ENCODE results near the gene RPL36.

Gene RPL36

DNA sequence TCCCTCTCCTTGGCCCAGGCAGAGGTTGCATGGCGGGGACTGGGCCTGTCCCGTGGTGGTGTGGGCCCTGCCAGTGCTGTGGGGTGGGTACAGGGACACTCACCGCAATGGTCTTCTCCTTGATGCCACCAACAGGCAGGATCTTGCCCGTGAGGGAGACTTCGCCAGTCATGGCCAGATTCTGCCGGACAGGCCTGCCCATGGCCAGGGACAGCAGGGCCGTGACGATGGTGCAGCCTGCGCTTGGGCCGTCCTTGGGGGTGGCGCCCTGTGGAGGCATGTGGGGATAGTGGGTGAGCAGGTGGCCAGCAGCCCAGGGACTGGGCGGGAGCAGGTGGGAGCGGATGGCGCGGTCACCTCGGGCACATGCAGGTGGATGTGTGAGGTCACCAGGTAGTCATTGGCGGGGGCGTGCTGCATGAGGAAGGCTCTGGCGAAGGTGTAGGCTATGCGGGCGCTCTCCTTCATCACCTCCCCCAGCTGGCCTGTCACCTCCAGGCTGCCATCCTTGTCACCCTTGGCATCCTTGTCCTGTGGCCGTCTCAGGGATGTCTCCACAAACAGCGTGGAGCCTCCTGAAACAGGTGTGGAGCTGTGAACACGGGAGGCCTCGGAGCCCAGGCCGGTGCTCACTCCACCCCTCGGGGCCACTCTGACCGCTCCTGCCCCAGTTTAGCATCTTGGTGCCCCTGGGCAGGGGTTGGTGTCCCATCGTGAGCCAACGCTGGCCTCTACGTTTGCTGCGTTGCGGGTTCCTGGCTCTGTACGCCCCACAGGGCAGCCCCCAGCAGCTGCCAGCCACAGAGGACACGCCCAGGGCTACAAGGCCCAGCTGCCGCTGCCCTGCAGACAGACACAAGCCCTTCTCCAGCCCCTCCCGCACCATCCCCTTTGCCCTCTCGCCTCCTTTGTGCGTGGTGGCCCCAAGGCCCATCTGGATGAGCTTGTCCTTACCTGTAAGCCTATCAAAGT is 3.4 kb downstream of the RPL36 start:
- H3K4me1 ChIP-seq (ENCODE audit: insufficient read depth, low read length): no peaks in the 10 kb centered on the region
- peaks cover 69% of the 10 kb centered on the region for H3K36me3 ChIP-seq (ENCODE audit: insufficient read depth, low read depth, low read length)
- H3K4me3 ChIP-seq (ENCODE audit: low read length): no peak overlapping the region
- no peaks in the 10 kb centered on the region for H3K9me3 ChIP-seq (ENCODE audit: insufficient read depth, low read depth, low read length)
- no peak overlapping the region for H3K27ac ChIP-seq (ENCODE audit: low read length)
- no peak overlapping the region for H3K9ac ChIP-seq (ENCODE audit: low read depth, low read length)
- H3K27me3 ChIP-seq (ENCODE audit: insufficient read depth, low read length): no peaks in the 10 kb centered on the region

DNA sequence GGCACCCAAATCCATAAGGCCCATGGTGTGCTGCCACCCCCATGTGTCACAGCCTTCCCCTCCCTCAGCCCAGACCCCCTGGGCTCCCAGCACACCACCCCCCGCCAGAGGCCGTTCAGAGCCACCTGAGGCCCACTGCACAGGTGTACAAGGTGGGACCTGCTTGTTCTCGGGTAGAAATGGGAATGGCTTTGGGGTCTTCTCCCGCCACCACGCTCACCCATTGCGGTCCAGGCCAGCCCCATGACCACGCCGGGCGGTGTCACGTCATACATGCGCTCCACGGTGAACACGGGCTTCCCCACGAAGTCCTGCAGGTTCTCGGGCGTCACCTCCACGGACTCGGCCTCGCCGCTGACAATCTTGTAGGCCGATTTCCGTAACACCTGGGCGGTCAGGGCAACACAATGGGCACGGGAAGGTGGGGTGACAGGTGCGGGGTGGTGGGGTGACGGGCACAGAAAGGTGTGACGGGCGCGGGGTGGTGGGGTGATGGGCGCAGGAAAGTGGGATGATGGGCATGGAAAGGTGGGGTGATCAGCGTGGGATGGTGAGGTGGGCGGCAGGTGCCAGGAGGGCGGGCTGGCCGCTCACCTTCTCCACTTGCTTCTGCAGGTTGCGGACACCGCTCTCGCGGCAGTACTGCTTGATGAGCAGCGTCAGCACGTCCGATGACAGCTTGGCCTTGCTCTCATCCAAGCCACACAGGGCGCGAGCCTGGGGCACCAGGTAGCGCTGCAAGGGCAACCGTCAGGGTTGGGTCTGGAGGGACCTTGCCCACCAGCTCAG is 4.3 kb downstream of the RPL36 start:
- H3K27me3 ChIP-seq (ENCODE audit: insufficient read depth, low read length): no peaks in the 10 kb centered on the region
- H3K9me3 ChIP-seq (ENCODE audit: insufficient read depth, low read depth, low read length): no peaks in the 10 kb centered on the region
- no peak overlapping the region for H3K4me3 ChIP-seq (ENCODE audit: low read length)
- H3K9ac ChIP-seq (ENCODE audit: low read depth, low read length): no peak overlapping the region
- H3K4me1 ChIP-seq (ENCODE audit: insufficient read depth, low read length): no peaks in the 10 kb centered on the region
- peaks cover 78% of the 10 kb centered on the region for H3K36me3 ChIP-seq (ENCODE audit: insufficient read depth, low read depth, low read length)
- no peak overlapping the region for H3K27ac ChIP-seq (ENCODE audit: low read length)

DNA sequence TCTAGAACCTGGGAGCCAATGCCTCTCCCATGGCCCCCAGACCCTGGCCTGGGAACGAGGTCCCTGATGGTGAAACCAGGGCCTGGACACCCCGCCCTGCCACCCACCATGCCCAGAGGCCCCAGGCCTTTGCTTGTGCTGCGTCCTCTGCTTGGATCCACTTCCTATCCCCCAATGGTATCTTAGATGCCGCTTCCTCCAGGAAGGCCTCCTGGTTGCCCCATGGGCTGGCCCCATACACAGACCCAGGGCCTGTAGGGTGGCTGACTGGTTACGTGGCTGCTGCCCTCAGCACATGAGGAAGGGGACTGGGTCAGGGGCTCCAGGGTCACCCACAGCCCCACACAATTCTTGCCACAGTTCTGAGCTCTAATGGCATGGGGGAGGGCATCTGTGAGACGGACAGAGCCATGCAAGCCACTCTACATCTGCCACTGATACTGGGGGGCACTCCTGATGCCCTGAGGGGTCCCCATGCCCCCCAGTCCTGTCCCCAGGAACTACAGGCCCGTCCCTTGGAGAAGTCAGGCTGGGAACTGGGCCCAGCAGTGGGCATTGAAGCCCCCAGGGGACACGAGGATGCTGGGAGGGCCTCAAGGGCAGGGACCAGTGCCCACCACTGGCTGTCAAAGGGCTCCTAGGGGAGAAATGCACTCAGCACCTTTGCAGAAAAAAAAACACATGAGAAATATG is 5.0 kb downstream of the RPL36 start:
- Histone ChIP-seq H3K36me3 (ENCODE audit: insufficient read depth, low read depth, low read length) (peaks cover 84% of the 10 kb centered on the region), H3K4me1 (ENCODE audit: insufficient read depth, low read length) (no peaks in the 10 kb centered on the region), H3K9ac (ENCODE audit: low read depth, low read length) (no peak overlapping the region), H3K9me3 (ENCODE audit: insufficient read depth, low read depth, low read length) (no peaks in the 10 kb centered on the region), H3K27ac (ENCODE audit: low read length) (no peak overlapping the region), H3K4me3 (ENCODE audit: low read length) (no peak overlapping the region), H3K27me3 (ENCODE audit: insufficient read depth, low read length) (no peaks in the 10 kb centered on the region)

DNA sequence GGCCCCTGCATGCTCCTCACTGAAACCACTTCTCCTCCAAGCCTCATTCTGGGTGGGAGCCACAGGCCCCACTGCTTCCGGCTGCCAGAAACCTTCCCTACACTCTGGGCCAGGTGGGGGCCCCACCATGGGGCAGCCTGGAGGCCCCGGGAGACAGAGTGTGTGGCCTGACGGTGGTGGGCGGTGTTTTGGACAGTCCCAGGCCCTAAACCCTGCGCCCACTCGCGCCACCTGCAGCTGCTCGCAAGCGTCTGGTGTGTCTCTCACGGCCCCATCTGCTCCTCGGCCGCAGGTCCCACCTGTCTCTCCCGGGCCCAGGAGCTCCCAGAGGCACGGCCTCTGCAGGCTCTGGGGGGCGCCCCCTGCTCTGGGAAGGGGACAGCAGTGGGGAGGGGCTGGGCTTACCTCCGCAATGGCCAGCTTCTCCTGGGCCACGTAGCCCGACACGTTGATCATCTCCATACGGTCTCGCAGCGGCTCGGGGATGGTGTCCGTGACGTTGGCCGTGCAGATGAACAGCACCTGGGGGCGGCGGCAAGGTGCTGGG is 5.6 kb downstream of the RPL36 start:
- Histone ChIP-seq H3K4me3 (ENCODE audit: low read length) (no peak overlapping the region), H3K27me3 (ENCODE audit: insufficient read depth, low read length) (no peaks in the 10 kb centered on the region), H3K4me1 (ENCODE audit: insufficient read depth, low read length) (no peaks in the 10 kb centered on the region), H3K9me3 (ENCODE audit: insufficient read depth, low read depth, low read length) (no peaks in the 10 kb centered on the region), H3K9ac (ENCODE audit: low read depth, low read length) (no peak overlapping the region), H3K36me3 (ENCODE audit: insufficient read depth, low read depth, low read length) (peaks cover 91% of the 10 kb centered on the region), H3K27ac (ENCODE audit: low read length) (no peak overlapping the region)

DNA sequence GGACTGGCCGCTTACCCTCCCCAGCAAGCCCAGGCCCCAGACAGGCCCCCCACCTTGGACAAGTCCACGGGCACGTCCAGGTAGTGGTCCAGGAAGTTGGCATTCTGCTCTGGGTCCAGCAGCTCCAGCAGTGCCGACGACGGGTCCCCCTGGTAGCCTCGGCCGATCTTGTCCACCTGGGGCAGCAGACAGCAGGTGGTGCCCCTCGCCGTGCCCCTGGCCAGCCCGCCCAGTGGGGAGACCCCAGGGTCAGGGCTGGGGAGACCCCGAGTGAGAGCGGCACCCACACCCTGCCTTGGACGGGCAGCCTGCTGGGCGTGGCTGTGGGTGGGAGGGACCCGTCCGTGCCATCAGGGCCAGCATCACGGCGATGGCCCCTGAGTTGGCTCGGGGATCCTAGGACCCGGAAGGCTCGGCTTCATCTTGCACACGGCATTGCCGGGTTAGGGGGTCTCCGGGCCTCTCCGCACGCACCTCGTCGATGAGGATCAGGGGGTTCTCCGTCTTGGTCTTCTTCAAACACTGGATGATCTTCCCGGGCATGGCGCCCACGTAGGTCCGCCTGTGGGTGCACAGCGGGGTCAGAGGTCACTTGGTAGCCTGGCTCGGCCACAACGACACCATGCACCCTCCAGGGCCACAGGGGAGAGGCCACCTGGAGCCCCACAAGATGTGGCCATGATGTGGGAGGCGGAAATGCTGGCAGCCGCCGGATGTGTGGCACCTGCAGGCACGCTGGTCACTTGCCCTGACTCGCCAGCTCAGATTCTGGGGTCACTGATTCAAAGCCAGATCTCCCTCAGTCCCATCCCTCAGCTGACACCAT is 6.3 kb downstream of the RPL36 start:
- H3K9ac ChIP-seq (ENCODE audit: low read depth, low read length): no peak overlapping the region
- no peak overlapping the region for H3K27ac ChIP-seq (ENCODE audit: low read length)
- H3K4me1 ChIP-seq (ENCODE audit: insufficient read depth, low read length): no peaks in the 10 kb centered on the region
- H3K27me3 ChIP-seq (ENCODE audit: insufficient read depth, low read length): no peaks in the 10 kb centered on the region
- H3K36me3 ChIP-seq (ENCODE audit: insufficient read depth, low read depth, low read length): peaks cover 91% of the 10 kb centered on the region
- H3K9me3 ChIP-seq (ENCODE audit: insufficient read depth, low read depth, low read length): no peaks in the 10 kb centered on the region
- H3K4me3 ChIP-seq (ENCODE audit: low read length): no peak overlapping the region

DNA sequence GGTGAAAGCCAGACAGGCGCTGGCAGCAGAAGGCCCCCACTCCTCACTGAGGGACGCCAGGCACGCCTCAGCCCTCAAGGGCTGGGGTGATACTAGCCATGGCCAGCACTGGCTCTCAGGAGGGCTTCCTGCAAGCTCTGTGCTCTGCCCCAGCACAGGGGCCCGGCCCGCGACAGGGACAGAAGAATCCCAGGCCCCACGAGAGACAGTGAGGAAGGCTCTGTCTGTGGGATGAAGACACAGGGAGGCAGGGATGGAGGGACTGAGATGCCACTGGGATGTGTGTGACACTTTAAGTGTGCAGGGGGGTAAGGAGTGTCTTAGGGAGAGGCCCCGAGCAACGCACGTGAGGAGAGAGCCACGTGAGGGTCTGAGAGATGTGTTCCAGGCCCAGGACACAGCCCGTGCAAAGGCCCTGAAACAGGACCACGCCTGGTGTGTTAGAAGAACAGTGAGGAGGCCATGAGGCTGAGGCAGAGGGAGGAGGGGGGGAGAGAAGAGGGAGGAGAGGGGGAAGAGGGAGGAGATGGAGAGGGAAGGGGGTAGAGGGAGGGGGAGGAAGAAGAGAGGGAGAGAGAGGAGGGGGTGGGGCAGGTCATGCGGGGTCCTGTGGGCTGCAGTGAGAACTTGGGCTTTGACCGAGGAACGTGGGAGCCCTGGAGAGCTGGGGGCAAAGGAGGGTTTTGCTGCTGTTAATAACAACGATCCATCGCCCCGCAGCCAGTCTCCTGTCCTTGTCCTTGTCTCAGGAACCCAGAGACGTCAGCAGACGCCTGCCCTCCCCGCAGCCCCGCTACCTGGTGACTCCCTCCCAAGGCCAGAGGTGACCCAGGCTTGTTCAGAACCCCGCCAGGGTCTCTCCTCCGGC is 7.2 kb downstream of the RPL36 start:
- H3K4me3 ChIP-seq (ENCODE audit: low read length): no peak overlapping the region
- H3K27me3 ChIP-seq (ENCODE audit: insufficient read depth, low read length): no peaks in the 10 kb centered on the region
- no peaks in the 10 kb centered on the region for H3K4me1 ChIP-seq (ENCODE audit: insufficient read depth, low read length)
- H3K36me3 ChIP-seq (ENCODE audit: insufficient read depth, low read depth, low read length): peaks cover 83% of the 10 kb centered on the region
- no peaks in the 10 kb centered on the region for H3K9me3 ChIP-seq (ENCODE audit: insufficient read depth, low read depth, low read length)
- no peak overlapping the region for H3K9ac ChIP-seq (ENCODE audit: low read depth, low read length)
- no peak overlapping the region for H3K27ac ChIP-seq (ENCODE audit: low read length)

DNA sequence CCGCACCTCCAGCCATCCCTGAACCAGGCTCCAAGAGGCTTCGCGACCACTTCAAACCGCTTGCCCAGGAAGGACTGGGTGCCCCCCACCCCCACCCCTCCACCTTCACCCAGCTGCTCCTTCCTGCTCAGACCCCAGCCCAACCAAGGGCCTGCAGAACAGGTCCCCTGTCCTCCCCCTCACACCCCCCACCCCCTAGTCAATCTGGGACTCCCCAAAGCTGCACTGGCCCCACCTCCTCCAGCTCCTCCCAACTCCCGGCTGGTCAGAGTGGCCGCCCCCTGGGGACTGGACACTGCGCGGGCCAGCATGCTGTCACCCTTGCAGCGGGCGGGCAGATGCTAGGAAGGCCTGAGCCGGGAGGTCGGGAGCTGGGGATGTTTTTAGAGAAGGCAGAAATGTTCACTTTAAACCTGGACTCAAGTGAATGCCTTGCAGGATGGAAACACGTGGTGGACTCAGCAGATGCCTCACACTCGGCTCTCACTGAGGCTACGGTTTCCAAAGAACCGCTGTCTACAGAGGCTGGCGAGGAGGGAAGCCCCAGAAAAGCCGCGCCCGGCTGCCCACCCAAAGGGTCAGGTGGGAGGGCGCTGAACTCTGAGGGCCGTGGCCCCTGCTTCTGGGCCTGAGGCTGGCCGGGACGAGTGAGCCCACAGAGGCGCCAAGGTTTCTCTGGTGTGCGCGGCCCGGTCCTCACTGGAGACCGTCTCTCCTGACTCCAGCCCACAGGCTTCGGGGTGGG is 8.0 kb downstream of the RPL36 start:
- Histone ChIP-seq H3K27me3 (ENCODE audit: insufficient read depth, low read length) (no peaks in the 10 kb centered on the region), H3K9me3 (ENCODE audit: insufficient read depth, low read depth, low read length) (no peaks in the 10 kb centered on the region), H3K4me3 (ENCODE audit: low read length) (no peak overlapping the region), H3K36me3 (ENCODE audit: insufficient read depth, low read depth, low read length) (peaks cover 76% of the 10 kb centered on the region), H3K27ac (ENCODE audit: low read length) (no peak overlapping the region), H3K9ac (ENCODE audit: low read depth, low read length) (no peak overlapping the region), H3K4me1 (ENCODE audit: insufficient read depth, low read length) (no peaks in the 10 kb centered on the region)

DNA sequence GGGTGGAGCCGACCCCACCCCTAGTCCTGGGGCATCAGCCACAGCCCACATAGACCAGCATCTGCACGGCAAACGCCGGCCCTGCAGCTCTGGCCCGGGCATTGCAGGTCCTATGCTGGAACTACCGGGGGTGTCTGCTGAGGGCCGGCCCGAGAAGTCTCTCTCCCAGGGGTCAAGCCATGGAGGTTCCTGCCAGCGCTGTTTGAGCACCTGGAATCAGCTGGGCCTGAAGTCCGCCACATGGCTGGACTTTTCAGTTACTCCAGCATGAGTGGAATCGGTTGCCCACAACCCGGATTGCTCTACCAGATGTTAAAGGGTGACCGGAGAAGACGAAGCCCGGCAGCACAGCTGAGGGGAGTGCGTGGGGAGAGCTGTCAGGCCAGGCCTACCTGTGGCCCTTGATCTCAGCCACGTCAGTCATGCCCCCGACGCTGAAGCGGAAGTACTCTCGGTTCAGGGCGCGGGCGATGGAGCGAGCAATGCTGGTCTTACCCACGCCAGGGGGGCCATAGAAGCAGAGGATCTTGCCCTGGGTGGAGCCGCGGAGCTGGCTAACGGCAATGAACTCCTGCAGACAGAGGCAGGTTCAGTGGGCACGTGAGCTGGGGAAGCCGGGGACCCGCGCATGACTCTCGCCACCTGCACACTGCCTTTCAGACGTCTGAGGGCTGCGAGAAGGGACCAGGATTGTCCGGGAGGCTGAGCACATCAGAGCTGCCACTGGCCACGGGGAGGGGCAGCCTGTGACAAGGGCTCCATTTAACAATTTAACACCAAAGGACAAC is 8.7 kb downstream of the RPL36 start:
- H3K27me3 ChIP-seq (ENCODE audit: insufficient read depth, low read length): no peaks in the 10 kb centered on the region
- no peak overlapping the region for H3K27ac ChIP-seq (ENCODE audit: low read length)
- no peak overlapping the region for H3K9ac ChIP-seq (ENCODE audit: low read depth, low read length)
- no peak overlapping the region for H3K4me3 ChIP-seq (ENCODE audit: low read length)
- peaks cover 76% of the 10 kb centered on the region for H3K36me3 ChIP-seq (ENCODE audit: insufficient read depth, low read depth, low read length)
- H3K4me1 ChIP-seq (ENCODE audit: insufficient read depth, low read length): no peaks in the 10 kb centered on the region
- no peaks in the 10 kb centered on the region for H3K9me3 ChIP-seq (ENCODE audit: insufficient read depth, low read depth, low read length)

DNA sequence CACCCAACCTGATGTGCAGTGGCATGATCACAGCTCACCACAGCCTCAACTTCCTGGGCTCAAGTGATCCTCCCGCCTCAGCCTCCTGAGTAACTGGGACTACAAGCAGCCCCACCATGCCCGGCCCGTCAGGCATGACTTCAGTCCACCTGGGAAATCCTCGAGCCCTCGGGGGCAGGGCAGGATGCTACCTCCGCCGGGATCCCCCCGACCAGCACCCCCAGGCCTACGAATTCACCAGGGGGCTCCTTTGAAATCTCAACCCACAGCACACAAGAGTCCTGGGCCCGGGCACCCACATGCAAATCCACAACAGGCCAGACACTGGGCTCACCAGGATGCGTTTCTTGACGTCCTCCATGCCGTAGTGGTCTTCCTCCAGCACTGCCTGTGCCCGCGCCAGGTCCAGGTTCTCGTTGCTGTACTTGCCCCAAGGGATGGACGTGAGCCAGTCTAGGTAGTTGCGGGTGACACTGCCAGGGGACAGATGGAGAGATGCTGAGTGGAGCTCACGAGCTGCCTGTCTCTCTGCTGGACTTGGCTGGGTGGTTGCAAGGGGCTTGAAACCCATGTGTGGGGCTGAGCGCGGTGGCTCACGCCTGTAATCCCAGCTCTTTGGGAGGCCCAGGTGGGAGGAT is 10.5 kb downstream of the RPL36 start:
- Histone ChIP-seq H3K9ac (ENCODE audit: low read depth, low read length) (no peak overlapping the region), H3K27me3 (ENCODE audit: insufficient read depth, low read length) (no peaks in the 10 kb centered on the region), H3K36me3 (ENCODE audit: insufficient read depth, low read depth, low read length) (peaks cover 76% of the 10 kb centered on the region), H3K4me1 (ENCODE audit: insufficient read depth, low read length) (no peaks in the 10 kb centered on the region), H3K4me3 (ENCODE audit: low read length) (no peak overlapping the region), H3K9me3 (ENCODE audit: insufficient read depth, low read depth, low read length) (no peaks in the 10 kb centered on the region), H3K27ac (ENCODE audit: low read length) (no peak overlapping the region)

Data from iPS-20b (cell line).